Measurements from ENCODE around the gene TIMP3.

Gene TIMP3

GRCh38 chr22:32837803-32838202, 36.3 kb downstream of the TIMP3 start:
- Histone ChIP-seq H3K4me1 (ENCODE audit: insufficient read depth, poor library complexity, severe bottlenecking) (no peaks in the 10 kb centered on the region), H3K9me3 (ENCODE audit: severe bottlenecking) (no peaks in the 10 kb centered on the region), H3K36me3 (ENCODE audit: low read depth) (no peaks in the 10 kb centered on the region), H3K4me3 (ENCODE audit: severe bottlenecking) (no peak overlapping the region), H3K27me3 (ENCODE audit: insufficient read depth, poor library complexity, severe bottlenecking) (no peaks in the 10 kb centered on the region), H3K27ac (ENCODE audit: poor library complexity, severe bottlenecking) (no peak overlapping the region)
- DNase-seq (ENCODE audit: low spot score) (no peak), ATAC-seq (ENCODE audit: low read depth) (no peak)
- no peak for TF ChIP-seq CTCF (IDR thresholded peaks at IDR 0.05; ENCODE audit: poor library complexity, severe bottlenecking)

GRCh38 chr22:32839831-32840584, 38.5 kb downstream of the TIMP3 start:
- no peak for TF ChIP-seq CTCF (IDR thresholded peaks at IDR 0.05; ENCODE audit: poor library complexity, severe bottlenecking)
- no peaks in the 10 kb centered on the region for H3K36me3 ChIP-seq (ENCODE audit: low read depth)
- H3K4me1 ChIP-seq (ENCODE audit: insufficient read depth, poor library complexity, severe bottlenecking) = no peaks in the 10 kb centered on the region
- H3K9me3 ChIP-seq (ENCODE audit: severe bottlenecking) = no peaks in the 10 kb centered on the region
- H3K4me3 ChIP-seq (ENCODE audit: severe bottlenecking) = no peak overlapping the region
- no peak overlapping the region for H3K27ac ChIP-seq (ENCODE audit: poor library complexity, severe bottlenecking)
- DNase-seq (ENCODE audit: low spot score) (no peak), ATAC-seq (ENCODE audit: low read depth) (no peak)
- no peaks in the 10 kb centered on the region for H3K27me3 ChIP-seq (ENCODE audit: insufficient read depth, poor library complexity, severe bottlenecking)

- Histone ChIP-seq H3K27ac (ENCODE audit: poor library complexity, severe bottlenecking) (no peak overlapping the region), H3K4me1 (ENCODE audit: insufficient read depth, poor library complexity, severe bottlenecking) (no peaks in the 10 kb centered on the region), H3K9me3 (ENCODE audit: severe bottlenecking) (no peaks in the 10 kb centered on the region), H3K36me3 (ENCODE audit: low read depth) (no peaks in the 10 kb centered on the region), H3K4me3 (ENCODE audit: severe bottlenecking) (no peak overlapping the region), H3K27me3 (ENCODE audit: insufficient read depth, poor library complexity, severe bottlenecking) (no peaks in the 10 kb centered on the region)
- ATAC-seq (ENCODE audit: low read depth) = no peak
- TF ChIP-seq CTCF (IDR thresholded peaks at IDR 0.05; ENCODE audit: poor library complexity, severe bottlenecking) = no peak
- no peak for DNase-seq (ENCODE audit: low spot score)
Observed at GRCh38 chr22:32841175-32841574, 39.7 kb downstream of the TIMP3 start.

- peaks cover 6% of the 10 kb centered on the region for H3K4me1 ChIP-seq (ENCODE audit: insufficient read depth, poor library complexity, severe bottlenecking)
- no peak for DNase-seq (ENCODE audit: low spot score)
- no peak overlapping the region for H3K4me3 ChIP-seq (ENCODE audit: severe bottlenecking)
- TF ChIP-seq CTCF (IDR thresholded peaks at IDR 0.05; ENCODE audit: poor library complexity, severe bottlenecking) = no peak
- no peak overlapping the region for H3K27ac ChIP-seq (ENCODE audit: poor library complexity, severe bottlenecking)
- ATAC-seq (ENCODE audit: low read depth) = no peak
- no peaks in the 10 kb centered on the region for H3K36me3 ChIP-seq (ENCODE audit: low read depth)
- H3K27me3 ChIP-seq (ENCODE audit: insufficient read depth, poor library complexity, severe bottlenecking) = no peaks in the 10 kb centered on the region
- H3K9me3 ChIP-seq (ENCODE audit: severe bottlenecking) = no peaks in the 10 kb centered on the region
Observed at GRCh38 chr22:32842486-32842885, 41.0 kb downstream of the TIMP3 start.

GRCh38 chr22:32843300-32843699, 41.8 kb downstream of the TIMP3 start:
- no peak overlapping the region for H3K4me3 ChIP-seq (ENCODE audit: severe bottlenecking)
- H3K4me1 ChIP-seq (ENCODE audit: insufficient read depth, poor library complexity, severe bottlenecking) = peaks cover 6% of the 10 kb centered on the region
- ATAC-seq (ENCODE audit: low read depth) (no peak), DNase-seq (ENCODE audit: low spot score) (no peak)
- TF ChIP-seq CTCF (IDR thresholded peaks at IDR 0.05; ENCODE audit: poor library complexity, severe bottlenecking) = no peak
- H3K27me3 ChIP-seq (ENCODE audit: insufficient read depth, poor library complexity, severe bottlenecking) = no peaks in the 10 kb centered on the region
- no peaks in the 10 kb centered on the region for H3K36me3 ChIP-seq (ENCODE audit: low read depth)
- no peak overlapping the region for H3K27ac ChIP-seq (ENCODE audit: poor library complexity, severe bottlenecking)
- H3K9me3 ChIP-seq (ENCODE audit: severe bottlenecking) = no peaks in the 10 kb centered on the region

Data from RWPE2 (cell line).